ENCODE results near the gene SERPINA1. TPM values are rescaled to one million over a fixed set of nuclear protein-coding genes. Genes with fewer than 3 reads are reported as not detected.
A peak's percentile ranks its signal among the peaks of the same experiment; 100 is the strongest.
"Not testable (repeated sequence)": the region's sequence is repeated elsewhere in the genome, so short reads cannot be mapped to it uniquely, and the experiment has no call there.

Gene SERPINA1
- polyA plus RNA-seq (2012; ENCODE audit: missing spikeins), result 1.4 TPM

DNA sequence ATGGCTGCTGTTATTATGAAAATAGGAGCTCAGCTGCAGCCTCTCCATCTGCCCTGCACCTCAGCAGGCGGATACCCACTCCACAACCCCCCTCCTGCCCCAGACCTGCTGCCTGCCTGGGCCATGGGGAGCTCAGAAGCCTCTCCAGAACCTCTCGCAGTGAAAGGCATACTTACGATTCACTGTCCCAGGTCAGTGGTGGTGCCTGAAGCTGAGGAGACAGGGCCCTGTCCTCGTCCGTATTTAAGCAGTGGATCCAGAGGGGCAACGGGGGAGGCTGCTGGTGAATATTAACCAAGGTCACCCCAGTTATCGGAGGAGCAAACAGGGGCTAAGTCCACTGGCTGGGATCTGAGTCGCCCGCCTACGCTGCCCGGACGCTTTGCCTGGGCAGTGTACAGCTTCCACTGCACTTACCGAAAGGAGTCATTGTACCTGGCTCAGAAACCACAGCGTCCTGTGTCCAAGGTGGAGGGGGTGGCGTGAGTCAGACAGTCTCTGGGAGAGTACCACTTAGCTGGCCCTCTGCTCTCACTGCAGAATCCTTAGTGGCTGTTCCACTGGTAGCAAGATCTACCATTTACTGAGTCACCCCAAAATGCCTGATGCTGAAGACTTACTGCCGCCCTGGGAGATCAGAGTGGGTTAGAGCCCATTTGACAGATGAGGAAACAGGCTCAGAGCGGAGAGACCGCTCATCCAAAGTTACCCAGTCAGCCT is at the start of gene SERPINA1:
SERPINA1 (minus strand) TSS at position 219 of the 720 bp plus-strand sequence. CDS start 5,365 bp downstream, outside the sequence.
- TF ChIP-seq TAF1 (IDR thresholded peaks at IDR 0.05; ENCODE audit: borderline replicate concordance, low read depth, low read length) (no peak), POLR2A (IDR thresholded peaks at IDR 0.05; ENCODE audit: low read depth, low read length) (no peak), POLR2AphosphoS5 (IDR thresholded peaks at IDR 0.05; ENCODE audit: low read depth, low read length) (no peak)
- DNase-seq (ENCODE audit: insufficient read length), result no peak
- no peak for FAIRE-seq

DNA sequence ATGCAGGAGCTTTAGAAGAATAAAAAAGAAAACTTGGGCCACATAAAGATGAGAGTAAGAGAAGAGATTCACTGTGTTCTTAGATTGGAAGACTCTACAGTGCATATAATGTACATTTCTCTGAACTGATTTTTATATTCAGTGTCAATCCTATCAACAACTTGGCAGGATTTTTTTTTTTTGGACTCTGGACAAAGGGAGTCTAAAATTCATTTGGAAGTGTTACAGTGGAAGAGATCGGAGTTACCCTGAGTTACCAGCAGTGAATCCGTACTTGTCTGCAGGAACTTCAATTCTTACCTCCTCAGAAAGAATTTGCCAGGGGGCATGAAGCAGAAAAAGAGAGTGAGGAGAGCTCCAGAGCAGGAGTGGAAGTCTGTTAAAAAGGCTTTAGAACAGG is 40.2 kb upstream of the SERPINA1 start:
- DNase-seq (ENCODE audit: insufficient read length) (no peak), FAIRE-seq (no peak)
- TF ChIP-seq TAF1 (IDR thresholded peaks at IDR 0.05; ENCODE audit: borderline replicate concordance, low read depth, low read length) (no peak), POLR2A (IDR thresholded peaks at IDR 0.05; ENCODE audit: low read depth, low read length) (no peak), POLR2AphosphoS5 (IDR thresholded peaks at IDR 0.05; ENCODE audit: low read depth, low read length) (no peak)

DNA sequence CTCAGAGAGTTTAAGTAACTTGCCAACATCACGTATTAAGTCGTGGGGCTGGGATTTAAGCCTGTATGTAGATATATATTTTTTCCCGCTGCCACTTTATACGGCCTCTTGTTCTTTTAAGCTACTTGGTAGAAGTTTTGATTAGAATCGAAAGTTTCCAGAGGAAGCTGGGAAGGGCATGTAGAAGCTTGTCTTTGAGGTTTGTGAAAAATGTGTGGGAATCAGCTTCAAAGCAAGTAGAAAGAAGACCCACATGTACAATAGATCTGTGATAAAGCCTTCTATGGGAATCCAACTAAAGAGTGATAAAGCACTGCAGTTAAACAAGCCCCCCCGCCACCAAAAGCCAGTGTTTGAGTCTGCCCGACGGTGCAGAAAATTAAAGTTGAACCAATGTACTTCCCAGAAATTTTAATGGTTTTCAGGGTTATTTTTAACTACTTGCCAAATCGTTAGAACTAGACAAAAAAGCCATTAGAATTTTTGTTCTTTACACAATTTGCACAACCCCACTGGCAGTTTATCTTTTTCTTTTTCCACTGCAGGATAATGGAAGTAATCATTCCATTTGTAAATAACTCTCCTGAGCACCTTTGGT is 38.7 kb upstream of the SERPINA1 start:
- no peak for TF ChIP-seq POLR2AphosphoS5 (IDR thresholded peaks at IDR 0.05; ENCODE audit: low read depth, low read length)
- TF ChIP-seq TAF1 (IDR thresholded peaks at IDR 0.05; ENCODE audit: borderline replicate concordance, low read depth, low read length), result no peak
- no peak for TF ChIP-seq POLR2A (IDR thresholded peaks at IDR 0.05; ENCODE audit: low read depth, low read length)
- DNase-seq (ENCODE audit: insufficient read length) (no peak), FAIRE-seq (no peak)

DNA sequence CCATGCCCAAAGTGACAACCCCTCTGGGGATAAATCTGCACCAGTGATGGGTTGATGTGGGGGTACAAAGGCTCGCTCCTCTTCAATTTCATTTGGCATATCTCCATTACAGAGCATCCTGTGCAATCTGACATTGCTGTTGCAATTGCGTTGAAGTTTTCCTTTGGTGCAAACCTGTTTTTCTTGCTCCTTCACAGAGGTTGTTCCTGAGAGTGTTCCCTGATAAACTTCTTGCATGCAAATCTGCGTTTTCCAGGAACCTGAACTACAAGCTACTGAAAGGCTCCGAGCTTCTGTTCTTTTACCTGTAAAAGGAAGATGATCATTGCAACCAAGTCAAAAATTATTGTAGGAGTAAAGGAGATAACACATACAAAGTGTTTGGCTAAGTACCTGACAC is 38.1 kb upstream of the SERPINA1 start:
- FAIRE-seq (no peak), DNase-seq (ENCODE audit: insufficient read length) (no peak)
- TF ChIP-seq POLR2AphosphoS5 (IDR thresholded peaks at IDR 0.05; ENCODE audit: low read depth, low read length) (no peak), POLR2A (IDR thresholded peaks at IDR 0.05; ENCODE audit: low read depth, low read length) (no peak), TAF1 (IDR thresholded peaks at IDR 0.05; ENCODE audit: borderline replicate concordance, low read depth, low read length) (no peak)

DNA sequence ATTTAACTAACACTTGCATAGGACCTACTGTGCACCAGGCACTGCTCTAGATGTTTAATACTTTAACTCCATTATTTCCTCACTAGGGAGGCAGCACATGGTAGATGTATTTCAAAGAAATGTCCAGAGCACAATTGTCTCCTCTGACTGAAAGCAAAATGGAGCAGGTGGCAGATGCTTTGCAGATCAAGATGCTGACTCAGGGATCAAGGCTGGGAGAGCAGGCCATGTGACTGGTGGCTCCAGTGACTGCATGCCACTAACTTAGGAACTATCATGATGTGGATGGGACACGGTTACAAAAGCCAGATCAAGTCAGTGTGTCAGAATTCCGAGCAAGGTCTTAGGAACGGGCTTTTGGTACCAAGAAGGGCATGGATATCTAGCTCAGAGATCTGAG is 36.0 kb upstream of the SERPINA1 start:
- DNase-seq (ENCODE audit: insufficient read length) (no peak), FAIRE-seq (no peak)
- TF ChIP-seq TAF1 (IDR thresholded peaks at IDR 0.05; ENCODE audit: borderline replicate concordance, low read depth, low read length) (no peak), POLR2AphosphoS5 (IDR thresholded peaks at IDR 0.05; ENCODE audit: low read depth, low read length) (no peak), POLR2A (IDR thresholded peaks at IDR 0.05; ENCODE audit: low read depth, low read length) (no peak)

DNA sequence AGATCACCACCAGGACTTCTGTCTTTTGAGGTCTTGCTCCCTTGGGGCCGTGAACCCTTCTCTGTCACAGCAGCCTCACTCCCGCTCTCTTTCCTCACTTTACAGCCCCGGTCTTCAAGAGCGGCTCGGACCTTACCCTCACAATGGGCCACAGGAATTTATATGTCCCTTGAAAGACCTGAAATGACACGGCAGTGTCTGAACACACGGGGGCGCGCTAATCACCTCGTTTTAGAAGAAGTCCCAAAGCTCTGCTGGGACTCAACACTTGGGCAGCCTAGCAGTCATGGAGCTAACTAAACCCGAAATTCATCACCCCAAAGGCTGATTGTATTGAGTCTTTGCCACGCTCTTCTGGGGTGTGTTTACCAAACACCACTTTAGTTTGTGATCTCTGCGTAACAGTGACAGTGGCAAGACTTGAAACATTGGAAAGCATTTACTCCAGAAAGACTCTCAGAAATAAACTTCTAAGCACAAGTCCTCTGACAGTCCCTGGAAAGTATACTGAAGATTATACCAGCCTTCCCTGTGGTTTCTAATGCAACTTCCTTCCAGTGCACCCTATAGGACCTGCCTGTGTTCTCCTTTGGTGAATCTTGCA is 35.2 kb upstream of the SERPINA1 start:
- no peak for TF ChIP-seq TAF1 (IDR thresholded peaks at IDR 0.05; ENCODE audit: borderline replicate concordance, low read depth, low read length)
- no peak for TF ChIP-seq POLR2AphosphoS5 (IDR thresholded peaks at IDR 0.05; ENCODE audit: low read depth, low read length)
- no peak for TF ChIP-seq POLR2A (IDR thresholded peaks at IDR 0.05; ENCODE audit: low read depth, low read length)
- FAIRE-seq (peak; percentile 85), DNase-seq (ENCODE audit: insufficient read length) (no peak)

DNA sequence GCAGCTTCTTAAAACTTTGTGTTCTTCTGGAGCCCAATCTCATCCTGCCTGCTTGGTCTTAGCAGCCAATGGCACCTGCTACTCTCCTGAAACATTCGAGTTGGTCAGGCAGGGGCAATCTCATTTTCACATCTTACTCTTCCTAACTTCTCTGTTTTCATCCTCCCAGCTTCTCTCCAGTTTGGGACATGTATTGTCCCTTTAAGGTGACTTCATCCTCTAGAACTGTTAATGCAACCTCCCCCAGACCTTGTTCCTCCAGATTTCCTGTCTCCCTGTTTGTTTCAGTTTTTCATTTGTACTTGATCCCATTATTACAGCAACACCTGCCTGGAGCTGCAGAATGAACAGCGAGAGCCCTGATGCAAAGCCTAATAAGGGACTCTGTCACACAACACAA is 32.9 kb upstream of the SERPINA1 start:
- FAIRE-seq (no peak), DNase-seq (ENCODE audit: insufficient read length) (no peak)
- TF ChIP-seq TAF1 (IDR thresholded peaks at IDR 0.05; ENCODE audit: borderline replicate concordance, low read depth, low read length) (no peak), POLR2A (IDR thresholded peaks at IDR 0.05; ENCODE audit: low read depth, low read length) (no peak), POLR2AphosphoS5 (IDR thresholded peaks at IDR 0.05; ENCODE audit: low read depth, low read length) (no peak)

DNA sequence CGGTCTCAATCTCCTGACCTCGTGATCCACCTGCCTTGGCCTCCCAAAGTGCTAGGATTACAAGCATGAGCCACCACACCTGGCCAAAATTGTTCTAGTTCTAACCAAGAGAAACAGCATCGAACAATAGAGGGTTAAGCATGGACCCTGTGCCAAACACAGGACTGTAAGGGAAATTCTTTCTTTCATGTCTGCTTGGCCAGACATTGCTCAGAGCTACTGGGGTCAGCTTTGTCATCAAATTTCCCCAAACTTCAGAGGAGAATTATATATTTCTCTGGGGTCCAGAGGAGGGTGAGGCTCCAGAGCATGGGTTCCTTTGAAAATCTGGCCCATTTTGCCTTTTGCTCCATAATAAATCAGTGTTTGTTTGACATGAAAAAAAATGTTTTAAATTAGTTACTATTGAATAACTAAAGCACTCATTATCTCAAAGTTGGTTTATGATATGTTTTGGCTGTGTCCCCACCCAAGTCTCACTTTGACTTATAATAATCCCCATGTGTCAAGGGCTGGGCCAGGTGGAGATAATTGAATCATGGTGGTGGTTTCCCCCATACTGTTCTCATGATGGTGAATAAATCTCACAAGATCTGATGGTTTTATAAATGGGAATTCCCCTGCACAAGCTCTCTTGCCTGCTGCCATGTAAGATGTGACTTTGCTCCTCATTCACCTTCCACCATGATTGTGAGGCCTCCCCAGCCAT is 29.2 kb upstream of the SERPINA1 start:
- FAIRE-seq; DNase-seq (ENCODE audit: insufficient read length): not testable (repeated sequence)

DNA sequence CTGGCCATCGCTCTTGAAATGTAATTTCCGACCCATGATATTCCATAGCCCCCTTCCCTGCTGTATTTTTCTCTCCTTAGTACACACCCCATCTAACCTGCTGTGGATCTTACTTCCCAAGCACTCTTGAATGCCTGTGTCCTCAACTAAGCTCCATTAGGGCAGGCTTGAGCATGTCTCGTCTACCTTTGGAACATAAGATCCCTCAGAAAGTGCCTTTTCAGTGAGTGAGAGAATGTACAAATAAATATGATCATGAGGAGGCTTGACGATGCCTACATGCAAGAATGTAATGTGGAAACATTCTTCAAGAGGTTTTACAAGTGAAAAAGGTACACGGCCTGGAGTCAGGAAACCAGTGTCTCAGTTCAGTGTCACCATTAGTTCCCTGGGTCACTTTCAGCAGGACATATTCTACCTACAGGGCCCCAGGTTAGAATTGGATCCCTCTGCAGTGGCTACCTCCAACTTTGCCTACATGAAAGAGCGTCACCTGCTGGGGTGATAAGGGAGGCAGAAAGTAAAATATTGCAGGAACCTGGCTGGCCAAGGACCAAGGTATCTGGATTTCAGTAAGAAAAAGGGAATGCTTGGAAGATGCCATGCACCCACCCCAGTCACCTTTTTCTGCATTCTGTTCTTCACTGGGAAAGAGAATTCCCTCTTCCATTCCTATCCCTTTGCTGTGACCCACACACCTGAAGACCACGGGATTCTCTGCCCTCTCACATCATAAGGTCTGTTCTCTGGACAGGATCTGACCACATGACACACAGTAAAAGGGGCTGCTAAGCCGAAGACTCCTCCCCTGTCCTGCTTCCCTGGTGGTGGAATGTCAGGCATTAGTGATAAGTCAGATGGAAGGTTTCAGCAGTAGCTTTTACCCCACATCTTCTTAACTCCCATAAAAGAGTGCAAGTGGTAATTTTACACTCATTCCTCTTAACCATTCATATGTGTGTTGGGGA is 24.6 kb upstream of the SERPINA1 start:
- TF ChIP-seq POLR2AphosphoS5 (IDR thresholded peaks at IDR 0.05; ENCODE audit: low read depth, low read length), result no peak
- no peak for TF ChIP-seq TAF1 (IDR thresholded peaks at IDR 0.05; ENCODE audit: borderline replicate concordance, low read depth, low read length)
- TF ChIP-seq POLR2A (IDR thresholded peaks at IDR 0.05; ENCODE audit: low read depth, low read length), result no peak
- no peak for FAIRE-seq

DNA sequence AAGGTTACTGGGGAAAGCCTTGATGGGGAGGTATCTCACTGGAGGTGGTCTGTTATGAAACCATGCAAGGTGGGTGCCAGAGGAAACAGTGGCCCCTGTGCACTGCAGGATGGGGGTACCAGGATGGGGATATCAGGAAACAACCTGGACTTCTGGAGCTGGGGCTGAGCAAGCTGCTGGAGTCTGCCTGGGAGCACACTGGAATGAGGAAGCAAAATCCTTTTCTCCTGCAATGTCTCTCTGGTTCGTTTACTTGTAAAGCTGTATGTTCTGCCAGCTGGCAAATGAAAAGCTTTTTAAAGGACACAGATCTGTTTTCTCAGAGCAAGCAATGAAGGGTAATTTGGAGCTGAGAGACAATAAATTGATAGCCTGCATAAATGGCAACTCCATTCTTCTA is 23.2 kb upstream of the SERPINA1 start:
- DNase-seq (ENCODE audit: insufficient read length), result no peak
- FAIRE-seq, result no peak
- TF ChIP-seq POLR2A (IDR thresholded peaks at IDR 0.05; ENCODE audit: low read depth, low read length), result no peak
- TF ChIP-seq POLR2AphosphoS5 (IDR thresholded peaks at IDR 0.05; ENCODE audit: low read depth, low read length), result no peak
- TF ChIP-seq TAF1 (IDR thresholded peaks at IDR 0.05; ENCODE audit: borderline replicate concordance, low read depth, low read length), result no peak

More for the DNA sequence above, 24.6 kb upstream of the SERPINA1 start:
- no peak for DNase-seq (ENCODE audit: insufficient read length)

DNA sequence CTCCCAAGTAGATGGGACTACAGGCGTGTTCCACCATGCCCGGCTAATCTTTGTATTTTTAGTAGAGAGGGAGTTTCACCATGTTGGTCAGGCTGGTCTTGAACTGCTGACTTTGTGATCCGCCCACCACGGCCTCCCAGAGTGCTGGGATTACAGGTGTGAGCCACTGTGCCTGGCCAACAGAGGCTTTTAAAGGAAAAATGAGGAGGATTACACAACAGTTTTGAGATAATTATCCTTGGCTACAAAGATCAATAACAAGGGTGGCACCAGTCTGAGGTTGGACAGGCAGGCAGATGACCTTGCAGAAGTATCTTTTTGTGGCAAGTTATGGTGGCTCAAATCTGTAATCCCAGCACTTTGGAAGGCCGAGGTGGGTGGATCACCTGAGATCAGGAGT is 21.0 kb upstream of the SERPINA1 start:
- FAIRE-seq; DNase-seq (ENCODE audit: insufficient read length): not testable (repeated sequence)
